K562 (cell line): ENCODE data around the gene C2orf42. TPM values are rescaled to one million over a fixed set of nuclear protein-coding genes. Genes with fewer than 3 reads are reported as not detected.
A peak's percentile ranks its signal among the peaks of the same experiment; 100 is the strongest.

Source experiments
- EP300 ChIP-seq: IDR thresholded peaks from 2 replicates; pipeline ENCODE4 v1.6.1; 2012; ENCODE audit warnings: low read length, improper control_type of control experiment
- GTF2E2 ChIP-seq: fragments of 200-800 bp; sonication (Bioruptor generic); IDR thresholded peaks from 2 replicates; pipeline ENCODE4 v1.6.1; 2016; ENCODE audit warnings: missing genetic modification characterization, missing compliant biosample characterization
- MED1 ChIP-seq: sonication (generic); formaldehyde crosslinking; IDR thresholded peaks from 2 replicates; pipeline ENCODE4 v1.8.1; 2023; ENCODE audit warnings: missing genetic modification reagents, borderline replicate concordance
- PHB2 ChIP-seq: fragments of 450-650 bp; IDR thresholded peaks from 2 replicates; pipeline ENCODE4 v1.6.1; 2017; ENCODE audit warnings: low read depth
- SNIP1 ChIP-seq: fragments of 450-650 bp; IDR thresholded peaks from 2 replicates; pipeline ENCODE4 v1.7.1; 2017; ENCODE audit warnings: low read depth, mild to moderate bottlenecking
- ZKSCAN3 ChIP-seq: fragments of 250-450 bp; sonication (Bioruptor Pico); IDR thresholded peaks from 2 replicates; pipeline ENCODE4 v1.4.0; 2020
- ZNF124 ChIP-seq: sonication (generic); formaldehyde crosslinking; IDR thresholded peaks from 2 replicates; pipeline ENCODE4 v1.8.1; 2022; ENCODE audit warnings: missing genetic modification reagents
- polyA plus RNA-seq, 8 experiments: library from polyadenylated mRNA; depleted of rRNA in 4 of 8; stranded (reverse) in 5 of 8; unstranded in 3 of 8; fragments of >200 nt; fragmentation: Nextera tagmentation in 2 of 8; fragmentation: Illumina TruSeq in 1 of 8; extraction: Ambion mirVana in 2 of 8; extraction: Trizol in 1 of 8; gene quantifications; 2 replicates each; pipeline versions ENCODE4 v1.2.1 to v1.2.3, GENCODE V29; 2011 to 2014; ENCODE audit warnings: inconsistent platforms in 1 of 8, missing spikeins in 1 of 8
- total RNA-seq, 7 experiments: library from RNA; depleted of rRNA in 6 of 7; stranded (reverse); fragments of >200 nt in 6 of 7; fragmentation: Illumina TruSeq in 2 of 7; extraction: Trizol in 2 of 7; gene quantifications; 2 replicates each; pipeline versions ENCODE4 v1.2.1 to v1.2.3, GENCODE V29; 2011 to 2021; ENCODE audit warnings: low replicate concordance in 1 of 7
- TF ChIP-seq, protein P1 (sequence below): fragments of 450-650 bp; IDR thresholded peaks from 2 replicates; pipeline ENCODE4 v1.6.1; 2016; ENCODE audit warnings: low read depth, mild to moderate bottlenecking, moderate library complexity
- TF ChIP-seq, protein P2 (sequence below): fragments of 250-450 bp; sonication (Bioruptor Pico); IDR thresholded peaks from 2 replicates; pipeline ENCODE4 v1.4.0; 2020; ENCODE audit warnings: borderline replicate concordance
- TF ChIP-seq, protein P3 (sequence below): sonication (generic); formaldehyde crosslinking; IDR thresholded peaks from 2 replicates; pipeline ENCODE4 v1.8.0; 2022; ENCODE audit warnings: missing genetic modification reagents, mild to moderate bottlenecking, borderline replicate concordance
- TF ChIP-seq, protein P4 (sequence below): fragments of 250-450 bp; sonication (Bioruptor Pico); IDR thresholded peaks from 2 replicates; pipeline ENCODE4 v1.5.0; 2021; ENCODE audit warnings: mild to moderate bottlenecking, borderline replicate concordance
- TF ChIP-seq, protein P5 (sequence below): IDR thresholded peaks from 2 replicates; pipeline ENCODE4 v1.6.1; 2011; ENCODE audit not compliant: insufficient read length; ENCODE audit errors: extremely low read depth
- TF ChIP-seq, protein P6 (sequence below): fragments of 250-450 bp; sonication (Bioruptor Pico); IDR thresholded peaks from 2 replicates; pipeline ENCODE4 v1.8.0; 2021; ENCODE audit warnings: borderline replicate concordance, mild to moderate bottlenecking, moderate library complexity; ENCODE audit not compliant: poor library complexity, severe bottlenecking

Gene C2orf42
- total and polyA plus RNA-seq, 9 of the 15 experiments (the other 6 are each of a cell fraction or from before 2014, with no cell fraction given), result 4.6 to 10.9 (median 7.5) TPM

DNA sequence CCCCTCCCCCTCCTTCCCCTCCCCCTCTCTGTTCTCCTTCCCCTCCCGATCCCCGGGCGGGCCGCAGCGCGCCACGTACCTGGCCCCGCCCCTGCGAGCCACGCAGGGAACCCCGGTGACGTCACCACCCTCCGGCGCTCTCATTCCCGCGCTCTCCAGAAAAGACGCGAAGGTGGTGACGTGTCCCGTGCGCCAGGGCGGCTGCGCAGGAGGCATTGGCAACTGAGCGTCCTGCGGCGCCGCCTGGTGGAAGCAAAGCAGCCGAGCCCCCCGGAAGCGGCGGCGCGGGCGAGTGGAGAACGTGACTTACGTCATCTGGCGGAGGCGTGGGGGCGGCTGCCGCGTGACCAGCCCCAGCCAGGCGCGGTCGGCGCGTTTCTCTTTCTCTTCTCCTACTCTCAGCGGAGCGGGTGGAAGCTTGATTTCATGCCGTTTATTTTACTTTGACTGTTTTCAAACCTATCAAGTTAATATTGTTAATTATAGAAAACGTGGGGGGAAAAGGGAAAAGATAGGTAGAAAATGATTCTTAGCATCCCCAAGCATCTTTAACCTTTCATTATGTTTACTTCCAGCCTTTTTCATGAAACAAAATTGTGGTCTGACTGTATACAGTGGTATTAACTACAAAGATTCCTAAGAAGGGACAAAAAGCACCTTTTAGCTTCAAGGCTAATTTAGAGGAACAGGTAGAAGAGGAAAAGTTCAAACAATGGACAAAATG is 48.1 kb downstream of the C2orf42 start (continued):
- TF ChIP-seq EP300, result peak; percentile 60
- no peak for TF ChIP-seq MED1
- TF ChIP-seq, protein P1, sequence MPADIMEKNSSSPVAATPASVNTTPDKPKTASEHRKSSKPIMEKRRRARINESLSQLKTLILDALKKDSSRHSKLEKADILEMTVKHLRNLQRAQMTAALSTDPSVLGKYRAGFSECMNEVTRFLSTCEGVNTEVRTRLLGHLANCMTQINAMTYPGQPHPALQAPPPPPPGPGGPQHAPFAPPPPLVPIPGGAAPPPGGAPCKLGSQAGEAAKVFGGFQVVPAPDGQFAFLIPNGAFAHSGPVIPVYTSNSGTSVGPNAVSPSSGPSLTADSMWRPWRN, result peak; percentile 82
- TF ChIP-seq SNIP1, result no peak
- TF ChIP-seq, protein P2, sequence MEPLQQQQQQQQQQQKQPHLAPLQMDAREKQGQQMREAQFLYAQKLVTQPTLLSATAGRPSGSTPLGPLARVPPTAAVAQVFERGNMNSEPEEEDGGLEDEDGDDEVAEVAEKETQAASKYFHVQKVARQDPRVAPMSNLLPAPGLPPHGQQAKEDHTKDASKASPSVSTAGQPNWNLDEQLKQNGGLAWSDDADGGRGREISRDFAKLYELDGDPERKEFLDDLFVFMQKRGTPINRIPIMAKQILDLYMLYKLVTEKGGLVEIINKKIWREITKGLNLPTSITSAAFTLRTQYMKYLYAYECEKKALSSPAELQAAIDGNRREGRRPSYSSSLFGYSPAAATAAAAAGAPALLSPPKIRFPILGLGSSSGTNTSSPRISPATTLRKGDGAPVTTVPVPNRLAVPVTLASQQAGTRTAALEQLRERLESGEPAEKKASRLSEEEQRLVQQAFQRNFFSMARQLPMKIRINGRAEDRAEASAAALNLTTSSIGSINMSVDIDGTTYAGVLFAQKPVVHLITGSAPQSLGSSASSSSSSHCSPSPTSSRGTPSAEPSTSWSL, result peak; percentile 22; the same call in 1 of the 2 replicates
- TF ChIP-seq ZNF124 (CRISPR knock-in tag), result no peak
- TF ChIP-seq ZKSCAN3 (CRISPR knock-in tag), result no peak
- TF ChIP-seq, protein P3, sequence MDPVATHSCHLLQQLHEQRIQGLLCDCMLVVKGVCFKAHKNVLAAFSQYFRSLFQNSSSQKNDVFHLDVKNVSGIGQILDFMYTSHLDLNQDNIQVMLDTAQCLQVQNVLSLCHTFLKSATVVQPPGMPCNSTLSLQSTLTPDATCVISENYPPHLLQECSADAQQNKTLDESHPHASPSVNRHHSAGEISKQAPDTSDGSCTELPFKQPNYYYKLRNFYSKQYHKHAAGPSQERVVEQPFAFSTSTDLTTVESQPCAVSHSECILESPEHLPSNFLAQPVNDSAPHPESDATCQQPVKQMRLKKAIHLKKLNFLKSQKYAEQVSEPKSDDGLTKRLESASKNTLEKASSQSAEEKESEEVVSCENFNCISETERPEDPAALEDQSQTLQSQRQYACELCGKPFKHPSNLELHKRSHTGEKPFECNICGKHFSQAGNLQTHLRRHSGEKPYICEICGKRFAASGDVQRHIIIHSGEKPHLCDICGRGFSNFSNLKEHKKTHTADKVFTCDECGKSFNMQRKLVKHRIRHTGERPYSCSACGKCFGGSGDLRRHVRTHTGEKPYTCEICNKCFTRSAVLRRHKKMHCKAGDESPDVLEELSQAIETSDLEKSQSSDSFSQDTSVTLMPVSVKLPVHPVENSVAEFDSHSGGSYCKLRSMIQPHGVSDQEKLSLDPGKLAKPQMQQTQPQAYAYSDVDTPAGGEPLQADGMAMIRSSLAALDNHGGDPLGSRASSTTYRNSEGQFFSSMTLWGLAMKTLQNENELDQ (CRISPR knock-in tag), result no peak
- no peak for TF ChIP-seq PHB2
- TF ChIP-seq GTF2E2, result peak; percentile 97
- TF ChIP-seq, protein P4, sequence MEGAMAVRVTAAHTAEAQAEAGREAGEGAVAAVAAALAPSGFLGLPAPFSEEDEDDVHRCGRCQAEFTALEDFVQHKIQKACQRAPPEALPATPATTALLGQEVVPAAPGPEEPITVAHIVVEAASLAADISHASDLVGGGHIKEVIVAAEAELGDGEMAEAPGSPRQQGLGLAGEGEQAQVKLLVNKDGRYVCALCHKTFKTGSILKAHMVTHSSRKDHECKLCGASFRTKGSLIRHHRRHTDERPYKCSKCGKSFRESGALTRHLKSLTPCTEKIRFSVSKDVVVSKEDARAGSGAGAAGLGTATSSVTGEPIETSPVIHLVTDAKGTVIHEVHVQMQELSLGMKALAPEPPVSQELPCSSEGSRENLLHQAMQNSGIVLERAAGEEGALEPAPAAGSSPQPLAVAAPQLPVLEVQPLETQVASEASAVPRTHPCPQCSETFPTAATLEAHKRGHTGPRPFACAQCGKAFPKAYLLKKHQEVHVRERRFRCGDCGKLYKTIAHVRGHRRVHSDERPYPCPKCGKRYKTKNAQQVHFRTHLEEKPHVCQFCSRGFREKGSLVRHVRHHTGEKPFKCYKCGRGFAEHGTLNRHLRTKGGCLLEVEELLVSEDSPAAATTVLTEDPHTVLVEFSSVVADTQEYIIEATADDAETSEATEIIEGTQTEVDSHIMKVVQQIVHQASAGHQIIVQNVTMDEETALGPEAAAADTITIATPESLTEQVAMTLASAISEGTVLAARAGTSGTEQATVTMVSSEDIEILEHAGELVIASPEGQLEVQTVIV (CRISPR knock-in tag), result no peak
- TF ChIP-seq, protein P5, sequence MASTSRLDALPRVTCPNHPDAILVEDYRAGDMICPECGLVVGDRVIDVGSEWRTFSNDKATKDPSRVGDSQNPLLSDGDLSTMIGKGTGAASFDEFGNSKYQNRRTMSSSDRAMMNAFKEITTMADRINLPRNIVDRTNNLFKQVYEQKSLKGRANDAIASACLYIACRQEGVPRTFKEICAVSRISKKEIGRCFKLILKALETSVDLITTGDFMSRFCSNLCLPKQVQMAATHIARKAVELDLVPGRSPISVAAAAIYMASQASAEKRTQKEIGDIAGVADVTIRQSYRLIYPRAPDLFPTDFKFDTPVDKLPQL, result no peak
- TF ChIP-seq, protein P6, sequence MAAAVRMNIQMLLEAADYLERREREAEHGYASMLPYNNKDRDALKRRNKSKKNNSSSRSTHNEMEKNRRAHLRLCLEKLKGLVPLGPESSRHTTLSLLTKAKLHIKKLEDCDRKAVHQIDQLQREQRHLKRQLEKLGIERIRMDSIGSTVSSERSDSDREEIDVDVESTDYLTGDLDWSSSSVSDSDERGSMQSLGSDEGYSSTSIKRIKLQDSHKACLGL (CRISPR knock-in tag), result no peak
